ENCODE results near the gene PKD2L2.
"Not testable (repeated sequence)": the region's sequence is repeated elsewhere in the genome, so short reads cannot be mapped to it uniquely, and the experiment has no call there.

The PKD2L2 gene

GRCh38 chr5:137888863-137889759 lies at the start of gene PKD2L2:
Gene PKD2L2, plus strand, starts transcription at chr5:137889457. Its CDS starts 35 bp downstream, at chr5:137889492.
- peak; percentile 91 for DNase-seq

- no peak for DNase-seq
Measured at GRCh38 chr5:137842296-137842695, 47.0 kb upstream of the PKD2L2 start.

- no peak for DNase-seq
Measured at GRCh38 chr5:137843676-137844299, 45.5 kb upstream of the PKD2L2 start.

GRCh38 chr5:137845472-137845871 lies 43.8 kb upstream of the PKD2L2 start:
- no peak for DNase-seq

- no peak for DNase-seq
Measured at GRCh38 chr5:137847687-137848086, 41.6 kb upstream of the PKD2L2 start.

GRCh38 chr5:137853165-137853564 lies 36.1 kb upstream of the PKD2L2 start:
- not testable (repeated sequence) for DNase-seq

- DNase-seq: no peak
Measured at GRCh38 chr5:137856201-137856600, 33.1 kb upstream of the PKD2L2 start.

GRCh38 chr5:137856916-137857862 lies 32.1 kb upstream of the PKD2L2 start:
- DNase-seq: no peak

GRCh38 chr5:137858223-137858916 lies 30.9 kb upstream of the PKD2L2 start:
- no peak for DNase-seq

GRCh38 chr5:137858954-137859353 lies 30.3 kb upstream of the PKD2L2 start:
- DNase-seq: no peak

GRCh38 chr5:137862251-137862650 lies 27.0 kb upstream of the PKD2L2 start:
- no peak for DNase-seq

- not testable (repeated sequence) for DNase-seq
Measured at GRCh38 chr5:137863653-137864052, 25.6 kb upstream of the PKD2L2 start.

- DNase-seq: no peak
Measured at GRCh38 chr5:137866541-137867388, 22.5 kb upstream of the PKD2L2 start.

- DNase-seq: no peak
Measured at GRCh38 chr5:137867664-137868063, 21.6 kb upstream of the PKD2L2 start, which contains the start of gene MYOT. Gene MYOT, plus strand, starts transcription at chr5:137867860. Its CDS starts 2,792 bp downstream, at chr5:137870652.

- no peak for DNase-seq
Measured at GRCh38 chr5:137870647-137871339, 18.5 kb upstream of the PKD2L2 start.

GRCh38 chr5:137871571-137871970 lies 17.7 kb upstream of the PKD2L2 start:
- DNase-seq: no peak

GRCh38 chr5:137872466-137872865 lies 16.8 kb upstream of the PKD2L2 start:
- no peak for DNase-seq

GRCh38 chr5:137876101-137876500 lies 13.2 kb upstream of the PKD2L2 start:
- DNase-seq: no peak

- DNase-seq: no peak
Measured at GRCh38 chr5:137880313-137880712, 8.9 kb upstream of the PKD2L2 start.

- DNase-seq: no peak
Measured at GRCh38 chr5:137887831-137888230, 1.4 kb upstream of the PKD2L2 start.

GRCh38 chr5:137888466-137888862 lies 793 bp upstream of the PKD2L2 start:
- DNase-seq: no peak
